NCI-H82 treated with DMSO at 0.1 percent for 48 hours (cell line): ENCODE measurements around the gene COMMD10.

Source experiments
- DNase-seq: peaks from one replicate; lab custom pipeline; 2025; ENCODE audit not compliant: unreplicated experiment; lab: John Stamatoyannopoulos, UW

Gene COMMD10

GRCh38 chr5:116212225-116212624 is 127.4 kb downstream of the COMMD10 start:
- DNase-seq, result no peak

- DNase-seq, result no peak
These were observed 131.4 kb downstream of the COMMD10 start for GRCh38 chr5:116216246-116216645.

- DNase-seq, result no peak
These were observed 140.6 kb downstream of the COMMD10 start for GRCh38 chr5:116225281-116225922.

- no peak for DNase-seq
These were observed 144.4 kb downstream of the COMMD10 start for GRCh38 chr5:116229131-116229689.

- DNase-seq, result no peak
These were observed 146.5 kb downstream of the COMMD10 start for GRCh38 chr5:116231288-116231687.

- no peak for DNase-seq
These were observed 149.9 kb downstream of the COMMD10 start for GRCh38 chr5:116234681-116235080.

GRCh38 chr5:116237917-116238500 is 153.2 kb downstream of the COMMD10 start:
- no peak for DNase-seq

GRCh38 chr5:116242343-116242742 is 157.5 kb downstream of the COMMD10 start:
- DNase-seq, result no peak

GRCh38 chr5:116248432-116248831 is 163.6 kb downstream of the COMMD10 start:
- DNase-seq, result no peak

- DNase-seq, result no peak
These were observed 164.8 kb downstream of the COMMD10 start for GRCh38 chr5:116249648-116250047.

GRCh38 chr5:116256717-116257116 is 171.9 kb downstream of the COMMD10 start:
- DNase-seq, result no peak

GRCh38 chr5:116265471-116265870 is 180.6 kb downstream of the COMMD10 start:
- no peak for DNase-seq

- no peak for DNase-seq
These were observed 186.7 kb downstream of the COMMD10 start for GRCh38 chr5:116271446-116272025.

- no peak for DNase-seq
These were observed 187.6 kb downstream of the COMMD10 start for GRCh38 chr5:116272281-116272941.

- no peak for DNase-seq
These were observed 188.8 kb downstream of the COMMD10 start for GRCh38 chr5:116273448-116274242.

- DNase-seq, result no peak
These were observed 189.4 kb downstream of the COMMD10 start for GRCh38 chr5:116274251-116274650.

GRCh38 chr5:116275282-116275681 is 190.5 kb downstream of the COMMD10 start:
- no peak for DNase-seq

- no peak for DNase-seq
These were observed 192.1 kb downstream of the COMMD10 start for GRCh38 chr5:116276952-116277351.

GRCh38 chr5:116280149-116280803 is 195.5 kb downstream of the COMMD10 start:
- no peak for DNase-seq

GRCh38 chr5:116281309-116281708 is 196.5 kb downstream of the COMMD10 start:
- no peak for DNase-seq
